ENCODE measurements around the gene SGPL1.

- no peak for TF ChIP-seq CTCF (IDR thresholded peaks at IDR 0.05)
- no peak for TF ChIP-seq POLR2A (IDR thresholded peaks at IDR 0.05; ENCODE audit: low read depth)
- no peak for TF ChIP-seq EP300 (IDR thresholded peaks at IDR 0.05)
- TF ChIP-seq POLR2AphosphoS5 (IDR thresholded peaks at IDR 0.05): no peak
Observed at GRCh38 chr10:70832221-70832620, 16.5 kb downstream of the SGPL1 start.

Measured in esophagus muscularis mucosa (tissue), 4 donors.